ENCODE data around the gene BRAF. TPM values are rescaled to one million over a fixed set of nuclear protein-coding genes. Genes with fewer than 3 reads are reported as not detected.

BRAF gene
- total RNA-seq, 1 donor from 2014 or later = 44.6 TPM

DNA sequence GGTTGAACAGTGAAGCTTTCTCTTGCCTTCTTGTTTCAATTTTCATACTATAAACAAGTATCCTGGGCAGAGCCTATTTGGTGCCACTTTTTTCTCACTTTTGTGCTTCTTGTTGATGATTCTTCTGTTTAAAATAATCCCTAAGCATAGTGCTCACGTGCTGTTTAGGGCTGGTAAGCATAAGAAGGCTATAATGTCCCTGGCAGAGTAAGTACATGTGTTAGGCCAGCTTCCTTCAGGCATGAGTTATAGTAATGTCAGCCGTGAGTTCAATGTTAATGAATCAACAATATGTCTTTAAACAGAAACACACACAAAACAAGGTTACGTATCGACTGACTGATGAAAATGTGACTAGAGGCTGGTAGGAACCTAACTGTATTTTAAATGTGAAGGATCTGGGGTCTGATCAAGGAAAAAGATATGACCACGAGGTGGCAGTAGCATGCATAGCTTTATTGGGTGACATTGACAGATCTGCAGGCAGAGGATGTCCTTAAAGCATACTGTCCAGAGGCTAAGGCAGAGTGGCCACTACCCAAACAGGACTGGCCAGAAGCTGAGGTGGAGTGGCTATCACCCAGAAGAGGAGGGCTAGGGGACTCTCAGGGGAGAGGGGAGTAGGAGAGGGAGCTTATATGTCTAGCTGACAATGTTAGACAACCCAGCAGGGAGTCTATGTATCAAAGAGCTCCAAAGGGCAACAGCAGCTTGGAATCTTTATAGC is 113.7 kb downstream of the BRAF start:
- Mint-ChIP-seq H3K9me3 (no peaks in the 10 kb centered on the region), H3K27ac (no peak overlapping the region), H3K4me1 (peaks cover 9% of the 10 kb centered on the region), H3K4me3 (no peak overlapping the region), H3K36me3 (no peaks in the 10 kb centered on the region), H3K27me3 (ENCODE audit: low read depth) (no peaks in the 10 kb centered on the region)
- peak in 1 of 2 experiments; percentile 20 for DNase-seq (ENCODE audit: low spot score in 2 of 2, unreplicated experiment in 2 of 2)
- peak; percentile 70 for TF ChIP-seq CTCF (IDR thresholded peaks at IDR 0.05; ENCODE audit: unreplicated experiment)

GRCh38 chr7:140810385-140810784 is 114.3 kb downstream of the BRAF start:
- no peak for DNase-seq (ENCODE audit: low spot score in 2 of 2, unreplicated experiment in 2 of 2)
- Mint-ChIP-seq H3K4me3 (no peak overlapping the region), H3K36me3 (no peaks in the 10 kb centered on the region), H3K4me1 (peaks cover 9% of the 10 kb centered on the region), H3K9me3 (no peaks in the 10 kb centered on the region), H3K27me3 (ENCODE audit: low read depth) (no peaks in the 10 kb centered on the region), H3K27ac (no peak overlapping the region)
- TF ChIP-seq CTCF (IDR thresholded peaks at IDR 0.05; ENCODE audit: unreplicated experiment) = no peak

- H3K36me3 Mint-ChIP-seq = peaks cover 12% of the 10 kb centered on the region
- no peak overlapping the region for H3K27ac Mint-ChIP-seq
- TF ChIP-seq CTCF (IDR thresholded peaks at IDR 0.05; ENCODE audit: unreplicated experiment) = no peak
- no peaks in the 10 kb centered on the region for H3K4me1 Mint-ChIP-seq
- DNase-seq (ENCODE audit: low spot score in 2 of 2, unreplicated experiment in 2 of 2) = no peak
- H3K9me3 Mint-ChIP-seq = no peaks in the 10 kb centered on the region
- H3K27me3 Mint-ChIP-seq (ENCODE audit: low read depth) = no peaks in the 10 kb centered on the region
- H3K4me3 Mint-ChIP-seq = no peak overlapping the region
Observed at GRCh38 chr7:140778975-140779374, 145.8 kb downstream of the BRAF start.

DNA sequence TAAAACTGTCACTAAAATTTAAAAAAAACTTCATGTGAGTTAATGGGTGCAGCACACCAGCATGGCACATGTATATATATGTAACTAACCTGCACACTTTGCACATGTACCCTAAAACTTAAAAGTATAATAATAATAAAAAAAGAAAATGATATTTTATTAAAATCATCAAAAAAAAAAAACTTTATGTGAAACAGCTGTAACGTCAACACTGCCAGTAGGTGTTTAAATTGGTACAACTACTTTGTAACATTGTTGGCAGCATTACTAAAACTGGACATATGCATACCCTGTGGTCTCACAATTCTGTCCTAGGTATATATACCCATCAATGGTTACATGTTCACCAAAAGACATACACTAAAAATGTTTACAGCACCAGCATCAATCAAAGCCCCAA is 146.2 kb downstream of the BRAF start:
- H3K27ac Mint-ChIP-seq = no peak overlapping the region
- no peaks in the 10 kb centered on the region for H3K9me3 Mint-ChIP-seq
- peaks cover 12% of the 10 kb centered on the region for H3K36me3 Mint-ChIP-seq
- no peak for DNase-seq (ENCODE audit: low spot score in 2 of 2, unreplicated experiment in 2 of 2)
- H3K27me3 Mint-ChIP-seq (ENCODE audit: low read depth) = no peaks in the 10 kb centered on the region
- H3K4me3 Mint-ChIP-seq = no peak overlapping the region
- no peak for TF ChIP-seq CTCF (IDR thresholded peaks at IDR 0.05; ENCODE audit: unreplicated experiment)
- H3K4me1 Mint-ChIP-seq = no peaks in the 10 kb centered on the region

DNA sequence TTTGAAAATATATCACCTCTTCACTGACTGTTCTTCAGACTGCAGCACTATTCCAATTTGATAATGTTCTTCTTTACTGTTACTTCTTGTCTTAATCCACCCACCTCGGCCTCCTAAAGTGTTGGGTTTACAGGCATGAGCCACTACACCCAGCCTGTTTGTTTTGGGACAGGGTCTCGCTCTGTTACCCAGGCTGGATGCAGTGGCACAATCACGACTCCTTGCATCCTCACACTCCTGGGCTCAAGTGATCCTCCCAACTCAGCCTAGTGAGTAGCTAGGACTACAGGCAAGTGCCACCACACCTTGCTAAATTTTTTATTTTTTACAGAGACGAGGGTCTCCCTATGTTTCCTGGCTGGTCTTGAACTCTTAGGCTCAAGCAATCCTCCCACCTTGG is 150.4 kb downstream of the BRAF start:
- Mint-ChIP-seq H3K27ac (no peak overlapping the region), H3K4me1 (peaks cover 9% of the 10 kb centered on the region), H3K27me3 (ENCODE audit: low read depth) (no peaks in the 10 kb centered on the region), H3K36me3 (peaks cover 16% of the 10 kb centered on the region), H3K4me3 (no peak overlapping the region), H3K9me3 (no peaks in the 10 kb centered on the region)
- no peak for TF ChIP-seq CTCF (IDR thresholded peaks at IDR 0.05; ENCODE audit: unreplicated experiment)
- no peak for DNase-seq (ENCODE audit: low spot score in 2 of 2, unreplicated experiment in 2 of 2)
